ENCODE results near the gene GSE1.
A peak's percentile ranks its signal among the peaks of the same experiment; 100 is the strongest.

The GSE1 gene

DNA sequence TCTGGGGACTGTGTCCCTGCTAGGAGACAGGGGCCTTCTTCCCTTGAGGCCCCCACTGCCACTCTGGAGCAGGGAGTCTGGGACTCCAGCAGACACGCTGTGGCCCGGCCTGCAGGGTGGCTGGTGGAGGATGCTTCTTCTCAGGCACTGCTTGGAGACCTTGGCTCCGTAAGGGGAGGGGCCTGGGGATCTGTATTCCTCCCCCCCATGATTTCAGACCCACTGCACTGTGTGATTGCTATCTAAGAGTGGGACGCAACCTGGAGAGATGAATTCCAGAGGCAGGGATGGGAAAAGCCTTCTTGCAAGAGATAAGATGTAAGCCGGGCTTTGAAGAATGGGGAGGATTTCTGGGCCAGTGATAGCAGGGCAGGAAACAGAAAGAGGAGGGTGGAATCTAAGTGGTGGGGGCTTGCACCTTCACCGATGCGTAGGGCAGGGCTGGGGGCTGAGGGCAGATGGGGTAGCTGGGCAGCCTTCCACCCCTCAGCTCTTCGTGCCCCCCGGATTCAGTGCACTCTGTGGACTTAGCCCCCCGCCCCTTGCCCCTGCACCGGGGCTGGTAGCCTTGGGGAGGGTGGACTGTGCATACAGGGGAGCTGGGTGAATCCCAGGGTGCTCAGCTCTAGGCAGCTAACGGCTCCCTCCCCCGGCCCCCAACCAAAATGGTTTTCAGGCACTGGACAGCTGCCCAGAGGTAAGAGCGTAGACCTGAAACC, 5.2 kb upstream of the GSE1 start:
- no peak for DNase-seq

DNA sequence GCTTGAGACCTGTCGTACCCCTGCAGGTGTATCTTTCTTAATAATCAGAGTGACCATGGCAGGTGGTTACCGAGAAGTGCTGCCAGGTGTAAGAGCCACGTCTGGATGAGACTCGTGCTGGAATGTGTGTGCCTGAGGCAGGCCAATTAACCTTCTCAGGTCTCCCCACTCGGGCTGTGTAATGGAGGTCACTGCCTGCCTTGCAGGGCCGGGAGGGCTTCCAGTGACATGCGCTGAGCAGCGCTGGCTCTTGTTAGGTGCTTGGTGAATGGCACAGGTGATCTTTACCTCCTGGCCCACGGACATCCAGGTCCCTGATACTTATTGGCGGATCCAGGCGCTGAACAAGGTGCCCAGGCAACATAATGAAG, 4.6 kb upstream of the GSE1 start:
- no peak for DNase-seq

DNA sequence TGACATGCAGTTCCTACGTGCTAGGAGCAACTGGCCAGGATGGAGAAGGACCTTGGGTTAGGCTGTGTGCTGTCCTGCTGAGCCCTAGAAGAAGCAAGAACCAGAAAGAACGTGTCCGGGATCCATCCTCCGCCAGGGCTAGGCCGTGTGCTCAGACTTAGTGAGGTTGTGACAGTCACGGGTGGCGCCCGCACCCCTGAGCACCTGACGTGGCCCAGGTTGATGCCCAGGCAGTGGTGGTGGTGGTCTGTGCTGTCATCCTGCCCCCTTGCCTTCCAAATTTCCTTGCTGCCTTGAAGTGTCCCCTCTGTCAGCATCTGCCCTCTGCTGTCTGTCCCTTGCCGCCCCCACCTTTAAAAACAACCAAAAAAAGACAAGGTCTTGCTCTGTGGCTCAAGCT, 4.2 kb upstream of the GSE1 start:
- DNase-seq: no peak

DNA sequence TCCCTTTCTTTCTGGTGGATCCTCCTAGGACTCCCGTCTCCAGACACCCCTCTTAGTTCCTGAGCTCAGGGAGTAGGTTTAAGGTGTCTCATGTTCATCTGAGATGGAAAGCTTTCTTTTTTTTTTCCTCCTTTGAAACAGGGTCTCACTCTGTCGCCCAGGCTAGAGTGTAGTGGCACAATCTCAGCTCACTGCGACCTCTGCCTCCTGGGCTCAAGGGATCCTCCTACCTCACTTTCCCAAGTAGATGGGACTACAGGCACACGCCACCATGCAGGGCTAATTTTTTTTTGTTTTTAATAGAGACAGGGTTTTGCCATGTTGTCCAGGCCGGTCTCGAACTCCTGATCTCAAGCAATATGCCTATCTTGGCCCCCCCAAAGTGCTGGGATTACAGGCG, 3.6 kb upstream of the GSE1 start:
- DNase-seq: no peak

DNA sequence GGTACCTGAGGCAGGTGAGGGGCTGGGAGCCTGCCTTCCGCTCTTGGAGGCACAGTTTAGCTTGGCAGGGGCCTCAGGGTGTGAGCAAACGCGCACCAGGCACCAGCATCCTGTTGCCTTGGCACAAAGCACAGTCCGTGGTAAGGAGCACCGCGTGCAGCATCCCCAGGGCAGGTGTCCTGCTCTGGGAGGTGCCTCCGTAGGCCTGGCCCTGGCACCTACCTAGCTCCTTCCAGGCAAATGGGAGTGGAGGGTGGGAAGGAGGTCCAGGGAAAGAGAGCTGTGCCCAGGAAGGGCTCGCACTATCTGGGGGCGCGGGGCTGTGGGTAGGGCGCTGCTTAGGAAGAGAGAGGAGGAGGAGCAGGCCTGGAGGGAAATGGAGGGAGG, 3.1 kb upstream of the GSE1 start:
- no peak for DNase-seq

DNA sequence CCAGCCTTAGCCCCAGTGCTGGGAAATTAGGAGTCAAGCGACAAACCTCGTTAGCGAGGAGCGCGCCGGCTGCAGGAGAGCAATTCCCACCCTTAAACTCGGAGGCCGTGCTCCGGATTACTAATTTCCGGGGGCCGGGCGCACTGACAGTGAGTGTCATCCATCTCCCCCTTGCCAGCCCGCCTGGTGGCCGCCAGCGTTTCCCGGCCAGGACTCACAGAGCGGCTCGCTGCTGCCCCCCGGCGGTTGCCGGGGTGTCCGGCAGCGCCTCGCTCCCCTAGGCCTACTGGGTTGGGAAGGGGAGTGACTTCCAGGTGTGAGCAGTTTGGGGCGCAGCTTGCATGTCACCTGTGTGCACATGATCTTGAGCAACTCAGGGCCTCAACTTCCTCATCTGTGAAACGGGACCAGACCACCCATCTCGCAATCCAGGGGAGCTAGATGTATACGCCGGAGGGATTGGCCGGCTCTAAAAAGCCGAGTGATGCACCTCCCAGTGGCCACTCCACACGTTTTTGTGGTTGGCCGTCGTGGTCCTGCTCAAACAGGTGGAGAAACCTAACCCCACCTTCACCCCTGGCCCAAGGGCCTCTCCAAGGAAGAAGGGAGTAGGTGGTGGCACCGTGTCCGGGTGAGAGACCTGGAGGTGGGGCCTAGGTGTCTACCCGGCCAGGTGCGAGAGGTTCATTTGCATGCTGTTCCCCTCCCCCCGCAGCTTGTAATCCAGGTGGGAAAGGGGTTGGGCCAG, 2.5 kb upstream of the GSE1 start:
- DNase-seq: peak; percentile 94

DNA sequence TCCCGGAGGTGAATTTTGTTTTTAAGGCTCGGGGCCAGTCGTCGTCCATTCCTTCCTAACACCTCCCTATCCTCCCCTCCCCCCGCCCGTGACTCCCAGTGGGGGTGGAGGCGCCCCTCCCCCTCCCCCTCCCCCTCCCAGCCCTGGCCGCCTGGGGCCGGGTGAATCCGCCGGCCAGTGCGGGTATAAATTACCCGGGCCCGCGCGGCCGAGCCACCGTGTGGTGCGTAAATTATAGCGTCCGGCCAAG, 2.0 kb upstream of the GSE1 start:
- DNase-seq: no peak

DNA sequence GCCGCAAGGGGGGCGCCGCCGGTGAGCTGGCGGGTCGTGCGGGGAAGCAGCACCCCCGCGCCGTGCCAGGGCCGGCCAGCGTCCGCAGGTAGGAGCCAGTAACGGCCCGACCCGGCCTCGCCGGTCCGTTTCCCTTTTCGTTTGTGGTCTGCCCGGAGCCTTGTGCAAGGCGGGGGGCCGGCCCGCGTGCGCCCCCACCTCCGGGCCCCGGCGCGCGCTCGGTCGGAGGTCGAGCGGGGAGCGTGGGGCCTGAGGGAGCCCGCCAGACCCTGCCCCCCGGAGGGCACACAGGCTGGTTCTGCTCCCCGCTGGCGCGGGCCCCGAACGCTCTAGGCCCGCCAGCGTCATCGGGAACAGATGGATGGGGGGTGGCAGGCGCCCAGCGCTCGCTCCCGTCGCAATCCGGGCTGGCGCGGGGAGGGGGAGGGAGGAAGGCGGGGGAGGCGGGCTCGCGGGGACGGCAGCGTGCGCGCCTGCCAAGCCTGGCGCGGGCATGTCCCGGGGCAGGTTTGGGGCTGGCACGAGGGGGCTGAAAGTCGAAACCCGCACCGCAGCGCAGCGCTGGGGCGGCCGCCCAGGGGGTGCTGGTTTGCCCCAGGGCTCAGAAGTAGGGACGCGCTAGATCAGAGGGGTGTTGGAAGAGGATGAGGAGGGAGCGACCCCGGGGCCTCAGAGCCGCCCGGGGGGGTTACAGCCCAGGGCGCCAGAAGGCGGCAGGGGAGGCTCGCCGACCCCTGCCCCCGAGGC, 1.5 kb upstream of the GSE1 start:
- peak; percentile 77 for DNase-seq

DNA sequence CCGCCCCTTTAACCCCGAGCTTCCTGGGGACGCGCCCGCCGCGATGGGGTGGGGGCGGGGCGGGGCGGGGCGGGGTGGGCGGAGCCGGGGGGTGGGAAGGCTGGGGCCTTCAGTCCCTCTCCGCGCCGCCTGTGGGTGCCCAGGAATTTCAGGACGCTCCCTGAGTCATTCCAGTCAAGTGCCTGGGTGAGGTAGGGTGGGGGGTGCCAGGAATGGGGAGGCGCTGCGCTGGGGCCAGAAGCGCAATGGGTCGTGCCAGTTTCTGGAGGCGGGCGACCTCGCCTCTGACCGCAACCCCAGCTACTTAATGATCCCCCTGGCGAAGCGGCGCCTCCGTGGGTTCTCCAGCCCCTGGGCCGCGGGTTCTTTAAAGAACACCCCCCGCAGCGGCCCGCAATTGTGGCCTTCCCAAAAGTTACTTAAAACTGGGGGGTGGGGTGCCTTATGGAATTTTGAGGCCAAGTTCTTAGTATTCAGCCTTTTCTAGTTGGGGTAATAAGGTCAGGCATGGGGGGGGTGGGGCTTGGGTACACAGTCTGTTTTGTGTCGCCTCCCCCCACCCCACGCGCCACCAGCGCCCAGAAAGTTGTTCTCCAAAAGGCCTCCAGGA, 826 bp upstream of the GSE1 start:
- DNase-seq: no peak

DNA sequence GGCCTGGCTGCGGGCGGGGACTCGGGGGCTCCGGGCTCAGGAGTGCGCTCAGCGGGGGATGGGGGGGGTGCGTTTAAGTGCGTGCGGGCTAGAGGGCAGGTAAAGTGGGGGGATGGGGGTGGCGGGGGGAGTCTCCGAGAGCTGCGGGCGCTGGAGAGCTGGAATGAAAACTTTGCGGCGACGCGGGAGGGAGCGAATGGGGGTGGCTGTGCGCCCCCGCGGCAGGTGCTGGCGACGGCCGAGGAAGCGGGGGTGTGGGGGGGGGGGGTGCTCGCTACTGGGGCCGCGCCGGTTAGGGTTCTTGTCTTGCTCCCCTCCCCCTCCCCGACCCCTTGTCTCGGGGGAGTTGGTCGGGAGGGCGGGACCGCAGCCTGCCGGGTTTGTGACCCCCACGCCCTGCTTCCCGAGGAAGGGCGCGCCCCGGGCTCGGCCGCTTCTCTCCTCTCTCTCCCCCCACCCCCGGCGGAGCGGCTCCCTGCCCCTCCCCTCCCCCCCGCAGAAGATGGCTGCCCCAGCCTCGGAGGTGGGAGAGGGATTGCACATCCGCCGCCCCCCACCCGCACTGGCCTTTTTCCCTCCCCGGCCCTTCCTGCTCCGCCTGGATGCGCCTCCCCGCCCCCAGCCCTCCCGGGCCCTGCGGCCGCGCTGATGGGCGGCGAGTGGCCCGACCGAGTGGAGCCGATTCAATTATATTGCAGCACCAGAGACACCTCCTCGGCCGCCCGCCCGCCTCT, 649 bp downstream of the GSE1 start:
- DNase-seq: no peak

DNA sequence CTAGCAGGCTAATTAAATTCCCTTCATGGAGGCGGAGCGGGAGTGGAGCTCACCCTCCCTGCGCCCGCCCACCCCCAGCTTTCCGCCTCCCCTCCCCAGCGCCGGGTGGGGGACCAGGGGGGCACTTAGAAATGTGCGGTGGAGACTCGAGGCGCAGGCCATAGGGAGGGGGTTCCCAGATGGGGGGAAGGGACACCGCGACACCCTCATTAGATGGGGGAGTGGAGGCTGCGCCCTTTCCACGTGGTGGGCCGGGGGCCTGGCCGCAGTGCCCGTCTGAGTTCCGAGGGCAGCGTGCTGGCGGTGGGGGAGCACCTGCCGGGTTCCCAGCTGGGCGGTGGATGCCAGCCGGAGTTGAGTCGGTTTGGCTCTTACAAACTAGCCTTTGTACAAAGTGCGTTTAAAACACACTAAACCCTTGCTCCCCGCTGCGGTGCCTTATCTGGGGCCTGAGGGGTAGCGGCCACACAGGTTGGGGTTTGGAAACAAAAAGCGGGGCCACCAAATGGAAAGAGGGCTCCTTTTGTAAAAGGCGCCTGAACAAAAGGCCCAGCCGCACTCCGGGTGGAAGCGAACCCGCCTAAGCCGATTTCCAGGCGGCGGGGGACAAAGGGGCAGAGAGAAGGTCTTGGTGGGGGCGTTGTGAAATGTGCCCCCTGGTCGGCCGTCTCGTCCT, 1.4 kb downstream of the GSE1 start:
- DNase-seq: no peak

DNA sequence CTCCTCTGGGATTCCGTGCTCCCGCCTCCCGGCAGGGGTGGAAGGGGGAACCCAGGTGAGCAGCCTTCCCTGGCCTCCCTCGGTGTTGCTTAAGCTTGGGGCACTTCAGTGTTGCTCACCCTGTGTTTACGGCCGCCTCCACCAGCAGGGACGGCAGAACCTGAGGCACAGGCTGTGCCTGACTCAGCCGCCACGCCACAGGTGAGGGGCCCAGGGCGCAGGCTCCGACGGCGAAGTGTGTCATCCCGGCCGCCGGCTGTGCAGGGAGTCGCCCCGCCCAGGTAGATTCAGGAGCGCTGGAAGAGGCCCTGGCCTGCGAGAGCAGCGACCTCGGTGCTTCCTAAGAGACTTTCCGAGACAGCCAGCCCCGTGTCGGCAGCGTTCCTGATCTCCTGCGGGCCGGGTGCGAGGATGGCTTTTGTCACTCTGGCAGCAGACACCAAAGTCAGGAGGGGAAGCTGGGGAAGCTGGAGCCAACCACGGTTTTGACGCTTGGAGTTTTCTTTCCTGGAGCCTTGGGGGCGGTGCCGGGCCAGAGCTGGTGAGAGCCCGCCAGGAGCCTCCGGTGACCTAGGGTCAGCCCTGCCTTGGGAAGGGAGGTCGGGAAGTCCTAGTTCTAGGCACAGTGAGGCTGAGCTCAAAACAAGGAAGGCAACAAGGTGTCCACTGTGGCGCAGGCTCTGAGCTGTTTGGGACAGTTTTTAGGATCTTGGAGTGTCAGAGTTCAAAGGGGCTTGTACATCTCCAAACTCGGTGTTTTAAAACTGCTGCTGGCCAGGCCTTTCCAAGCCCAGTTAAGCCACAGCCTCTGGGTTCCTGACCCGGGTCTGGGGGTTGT, 2.1 kb downstream of the GSE1 start:
- peak; percentile 66 for DNase-seq

DNA sequence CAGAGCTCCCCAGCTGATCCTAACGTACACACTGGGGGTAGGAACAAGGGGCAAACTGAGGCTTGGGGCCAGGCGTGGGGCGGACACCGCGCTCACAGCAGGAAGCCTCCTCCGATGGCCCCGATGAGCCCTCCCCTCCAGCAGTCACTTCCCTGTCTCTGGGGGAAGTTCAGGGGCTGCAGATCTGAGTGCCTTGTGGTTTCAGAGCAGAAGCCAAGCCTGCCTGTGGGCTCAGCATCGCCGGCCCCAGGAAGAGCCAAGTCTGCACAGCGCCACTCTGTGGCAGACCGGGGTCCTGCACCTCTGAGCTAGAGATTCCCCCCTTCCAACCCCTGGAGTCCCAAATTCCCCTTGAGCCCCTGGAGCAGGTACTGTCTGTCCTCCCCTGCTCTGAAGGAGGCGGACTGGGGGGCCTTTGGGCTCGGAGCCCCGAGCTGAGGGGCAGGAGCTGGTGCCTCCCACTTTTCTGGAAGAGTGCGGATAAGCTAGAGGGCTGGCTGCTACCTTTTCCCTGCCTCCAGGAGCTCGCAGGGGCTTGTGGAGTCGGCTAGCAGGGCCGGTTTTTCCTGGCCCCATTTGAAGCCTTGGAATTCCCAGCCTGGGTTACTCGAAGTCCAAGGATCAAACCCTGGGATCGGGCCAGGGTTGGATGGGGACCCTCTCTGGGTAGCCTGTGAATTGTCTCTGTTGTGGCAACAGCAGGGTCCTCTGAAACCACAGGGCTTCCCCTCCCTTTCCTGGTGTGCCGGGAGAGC, 2.9 kb downstream of the GSE1 start:
- peak; percentile 92 for DNase-seq

DNA sequence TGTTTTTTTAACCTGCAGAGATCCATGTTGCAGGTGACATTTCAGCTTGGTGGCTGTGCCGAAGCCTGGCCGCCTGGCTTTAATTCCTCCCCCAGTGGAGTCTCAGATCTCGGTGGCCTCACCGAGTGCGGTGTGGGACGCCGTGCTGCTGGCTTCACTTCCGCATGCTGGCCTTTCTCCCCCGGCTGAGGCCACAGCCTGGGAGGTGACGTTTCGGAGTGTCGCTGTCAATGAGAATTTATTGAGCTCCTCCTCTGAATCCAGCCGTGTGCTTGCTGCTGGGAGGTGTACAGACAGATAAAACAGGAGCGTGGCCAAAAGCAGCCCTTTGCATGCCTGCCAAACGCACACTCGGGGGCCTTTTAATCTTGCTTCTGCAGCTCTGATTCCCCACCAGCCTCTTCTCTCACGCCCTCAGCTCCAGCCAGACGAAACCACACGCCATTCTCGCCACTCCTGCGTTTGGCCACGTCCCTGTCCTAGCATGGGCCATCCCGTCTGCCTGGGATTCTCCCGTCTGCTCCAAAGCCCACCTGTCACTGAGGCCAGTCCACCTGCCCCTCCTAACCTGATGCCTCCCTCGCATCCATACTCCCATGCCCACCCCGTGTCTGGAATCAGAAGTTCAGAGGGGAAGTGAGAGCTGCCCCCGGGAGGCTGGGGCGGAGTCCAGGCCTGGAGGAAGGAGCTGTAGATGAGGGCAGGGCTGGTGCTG, 3.6 kb downstream of the GSE1 start:
- no peak for DNase-seq

DNA sequence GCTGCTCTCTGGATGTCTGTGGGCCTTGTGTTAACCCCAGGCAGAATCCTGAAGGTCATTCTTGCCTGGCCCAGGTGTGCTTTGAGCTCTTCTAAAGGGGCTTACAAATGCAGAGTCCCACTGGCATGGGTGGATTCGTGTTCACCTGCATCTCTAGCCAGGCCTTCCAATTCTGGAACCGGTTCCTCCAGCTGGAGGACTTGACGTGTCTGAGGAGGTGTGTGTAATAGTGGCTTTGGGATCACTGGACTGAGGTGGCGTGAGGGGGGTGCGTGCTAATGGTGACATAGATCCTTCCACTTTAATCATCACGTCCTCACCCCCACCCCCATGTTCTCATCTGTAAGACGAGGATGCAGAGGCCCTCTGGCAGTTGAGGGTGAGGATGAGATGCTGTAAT, 4.8 kb downstream of the GSE1 start:
- no peak for DNase-seq

DNA sequence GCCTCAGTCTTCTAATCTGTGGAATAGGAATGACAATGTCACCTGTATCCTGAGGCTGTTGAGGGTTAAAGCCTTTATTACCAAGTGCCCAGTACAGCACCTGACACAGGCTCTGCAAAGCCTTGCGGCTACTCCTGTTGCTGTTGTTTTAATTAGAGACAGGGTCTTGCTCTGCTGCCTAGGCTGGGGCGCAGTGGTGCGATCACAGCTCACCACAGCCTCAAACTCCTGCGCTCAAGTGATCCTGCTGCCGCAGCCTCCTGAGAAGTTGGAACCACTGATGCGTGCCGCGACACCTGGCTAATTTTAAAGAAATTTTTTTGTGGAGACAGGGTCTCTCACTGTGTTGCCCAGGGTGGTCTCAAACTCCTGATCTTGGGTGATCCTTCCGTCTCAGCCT, 5.4 kb downstream of the GSE1 start:
- no peak for DNase-seq

DNA sequence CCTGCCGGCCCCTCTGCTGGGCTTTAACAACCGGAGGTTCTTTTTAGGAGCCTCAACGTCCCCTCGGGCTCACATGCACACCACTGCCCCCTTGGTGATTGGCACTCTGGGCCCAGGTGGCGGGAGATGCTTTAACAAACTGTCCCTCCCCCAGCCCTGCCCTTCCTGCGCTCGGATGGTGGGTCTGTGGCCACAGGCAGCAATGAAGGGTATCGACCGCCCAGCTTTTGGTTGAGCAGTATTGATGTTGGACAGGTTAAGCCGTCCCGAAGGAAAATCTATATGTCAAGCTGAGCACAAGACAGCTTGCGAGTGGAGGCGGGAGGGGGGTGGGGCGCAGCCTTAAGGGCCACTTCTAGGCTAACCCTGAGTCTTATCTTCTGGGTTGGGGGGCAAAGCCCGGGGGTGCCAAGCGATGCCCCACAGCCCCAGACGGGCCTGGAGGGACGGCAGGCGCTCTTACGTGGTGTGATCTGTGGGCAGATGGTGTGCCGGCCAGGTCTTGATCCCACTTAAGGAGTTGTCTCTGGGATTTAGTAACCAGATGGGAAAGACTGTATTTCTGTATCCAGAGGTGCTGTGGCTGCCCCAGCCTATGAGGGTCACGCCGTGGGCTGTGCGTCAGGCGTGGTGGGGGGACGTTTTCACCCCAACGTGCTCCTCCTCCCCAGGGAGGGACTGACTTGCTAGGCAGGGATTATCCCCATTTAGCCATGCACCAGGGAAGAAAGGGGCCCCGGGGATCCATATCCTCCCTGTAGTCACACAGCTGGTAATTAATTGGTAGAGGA, 6.2 kb downstream of the GSE1 start:
- peak; percentile 69 for DNase-seq

DNA sequence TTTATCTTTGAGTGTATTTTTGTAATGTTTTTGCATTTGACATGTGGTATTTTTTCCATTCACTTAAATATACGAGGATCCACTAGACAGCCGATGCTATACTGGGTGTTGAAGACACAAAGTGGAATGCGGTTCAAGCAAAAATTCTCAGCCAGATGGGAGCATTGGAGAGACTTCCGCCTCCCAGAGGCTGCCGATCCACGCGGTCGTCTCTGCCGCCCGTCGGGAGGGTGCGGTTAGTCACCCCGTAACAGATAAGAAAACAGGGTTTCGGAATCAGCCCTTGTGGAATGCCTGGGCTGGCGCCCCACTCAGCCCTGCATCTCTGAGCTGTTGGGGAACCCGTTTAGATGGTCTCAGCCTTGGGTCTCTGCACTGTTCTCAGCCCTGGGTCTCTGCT, 7.3 kb downstream of the GSE1 start:
- no peak for DNase-seq

DNA sequence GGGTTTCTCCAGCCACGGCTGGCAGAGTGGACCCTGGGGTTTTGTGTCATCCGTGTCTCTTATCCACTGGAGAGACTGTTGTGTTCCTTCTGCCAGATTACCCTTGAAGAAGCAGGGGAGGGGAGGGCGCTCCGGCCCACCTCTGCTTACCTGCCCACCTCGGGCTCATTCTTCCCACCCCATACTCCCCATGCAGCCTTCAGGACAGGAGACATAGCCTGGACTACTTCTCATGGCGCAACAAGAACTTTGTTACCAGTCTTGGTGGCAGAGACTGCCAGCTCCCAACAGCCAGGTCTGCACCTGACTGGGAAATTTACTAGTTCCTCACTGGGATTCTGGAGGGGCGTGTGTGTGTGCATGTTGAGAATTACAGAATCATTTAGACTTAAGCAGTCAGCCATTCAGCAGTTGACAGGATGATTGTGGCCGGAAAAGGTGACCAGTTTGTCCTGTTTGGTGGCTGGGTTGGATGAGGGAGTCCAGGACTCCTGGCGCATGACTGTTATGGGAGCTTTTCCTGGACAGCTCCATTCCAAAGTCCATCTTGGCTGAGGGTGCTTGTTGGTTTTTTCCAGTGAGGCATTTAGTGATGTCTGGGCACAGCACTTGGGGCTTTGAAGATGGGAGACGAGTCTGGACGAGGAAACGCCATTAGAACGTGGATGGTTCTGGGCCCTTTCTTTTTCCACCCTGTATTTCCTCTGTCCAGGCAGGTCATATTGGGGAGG, 8.7 kb downstream of the GSE1 start:
- no peak for DNase-seq

Measured in retina (tissue), 1 donor.